Suppressor macrophage (primary cell): ENCODE results near the gene FMN1.

Experiments
- DNase-seq, 4 experiments: peaks; one replicate each; pipeline ENCODE4 v3.0.0-alpha.2; 2020 to 2022
- total RNA-seq, 17 experiments: gene quantifications; one replicate each; lab custom pipeline; 2026; ENCODE audit warnings: mixed read lengths in 6 of 17, inconsistent platforms in 3 of 17; lab: John Stamatoyannopoulos, UW

FMN1 gene, protein sequence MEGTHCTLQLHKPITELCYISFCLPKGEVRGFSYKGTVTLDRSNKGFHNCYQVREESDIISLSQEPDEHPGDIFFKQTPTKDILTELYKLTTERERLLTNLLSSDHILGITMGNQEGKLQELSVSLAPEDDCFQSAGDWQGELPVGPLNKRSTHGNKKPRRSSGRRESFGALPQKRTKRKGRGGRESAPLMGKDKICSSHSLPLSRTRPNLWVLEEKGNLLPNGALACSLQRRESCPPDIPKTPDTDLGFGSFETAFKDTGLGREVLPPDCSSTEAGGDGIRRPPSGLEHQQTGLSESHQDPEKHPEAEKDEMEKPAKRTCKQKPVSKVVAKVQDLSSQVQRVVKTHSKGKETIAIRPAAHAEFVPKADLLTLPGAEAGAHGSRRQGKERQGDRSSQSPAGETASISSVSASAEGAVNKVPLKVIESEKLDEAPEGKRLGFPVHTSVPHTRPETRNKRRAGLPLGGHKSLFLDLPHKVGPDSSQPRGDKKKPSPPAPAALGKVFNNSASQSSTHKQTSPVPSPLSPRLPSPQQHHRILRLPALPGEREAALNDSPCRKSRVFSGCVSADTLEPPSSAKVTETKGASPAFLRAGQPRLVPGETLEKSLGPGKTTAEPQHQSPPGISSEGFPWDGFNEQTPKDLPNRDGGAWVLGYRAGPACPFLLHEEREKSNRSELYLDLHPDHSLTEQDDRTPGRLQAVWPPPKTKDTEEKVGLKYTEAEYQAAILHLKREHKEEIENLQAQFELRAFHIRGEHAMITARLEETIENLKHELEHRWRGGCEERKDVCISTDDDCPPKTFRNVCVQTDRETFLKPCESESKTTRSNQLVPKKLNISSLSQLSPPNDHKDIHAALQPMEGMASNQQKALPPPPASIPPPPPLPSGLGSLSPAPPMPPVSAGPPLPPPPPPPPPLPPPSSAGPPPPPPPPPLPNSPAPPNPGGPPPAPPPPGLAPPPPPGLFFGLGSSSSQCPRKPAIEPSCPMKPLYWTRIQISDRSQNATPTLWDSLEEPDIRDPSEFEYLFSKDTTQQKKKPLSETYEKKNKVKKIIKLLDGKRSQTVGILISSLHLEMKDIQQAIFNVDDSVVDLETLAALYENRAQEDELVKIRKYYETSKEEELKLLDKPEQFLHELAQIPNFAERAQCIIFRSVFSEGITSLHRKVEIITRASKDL (N-terminal part only)
- total RNA-seq = 64.5 to 201 (median 97.6) reads per million in 17 experiments

DNA sequence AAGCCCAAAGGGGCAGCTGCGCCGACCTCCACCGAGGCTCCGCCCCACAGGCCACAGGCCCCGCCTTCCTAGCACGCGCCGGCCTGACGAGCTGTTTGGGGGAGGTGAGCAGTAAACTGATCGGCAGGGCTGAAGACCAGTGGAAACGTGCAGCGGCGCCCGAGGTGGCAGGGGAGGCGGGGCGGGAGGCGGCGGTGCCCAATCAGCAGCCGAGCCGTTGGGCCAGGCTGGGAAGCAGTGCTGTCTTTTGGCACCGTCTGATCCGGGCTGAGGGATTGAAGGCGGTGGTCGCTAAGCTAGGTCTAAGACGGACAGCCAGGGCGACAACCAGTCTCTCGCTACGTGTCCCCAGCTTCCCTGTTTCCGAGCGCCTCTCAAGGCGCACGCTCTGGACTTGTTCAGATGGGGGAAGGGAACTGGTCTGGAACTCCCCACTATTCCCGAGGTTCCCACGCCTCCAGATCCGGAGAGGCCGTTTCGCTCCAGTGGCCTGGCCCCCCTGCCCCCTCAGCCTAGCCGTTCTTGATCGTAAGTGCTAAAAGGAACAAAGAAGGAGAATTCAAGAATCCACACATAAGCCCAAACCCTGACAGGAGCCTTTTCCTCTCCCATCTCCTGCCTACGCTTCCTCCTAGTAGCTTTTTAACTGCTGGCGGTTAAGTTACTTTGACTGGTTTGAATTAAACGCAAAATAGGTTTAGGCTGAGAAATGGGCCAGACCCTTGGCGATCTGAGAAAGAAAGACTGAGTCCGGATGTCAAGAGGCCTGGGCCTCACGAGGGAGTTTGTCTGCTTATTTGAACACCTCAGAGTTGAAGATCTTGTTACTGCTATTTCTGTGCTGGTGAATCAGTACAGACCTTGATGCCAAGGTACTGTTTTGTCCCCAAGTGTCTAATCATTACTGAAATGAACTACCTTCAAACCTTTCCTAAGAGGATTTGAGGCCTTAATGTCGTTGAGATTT lies at the start of gene FMN1:
Gene FMN1 (minus strand): TSS at position 11 of the 967 bp plus-strand sequence. CDS start 39,800 bp downstream, outside the sequence.
- peak; percentile 96 to 98 (median 98) for DNase-seq

DNA sequence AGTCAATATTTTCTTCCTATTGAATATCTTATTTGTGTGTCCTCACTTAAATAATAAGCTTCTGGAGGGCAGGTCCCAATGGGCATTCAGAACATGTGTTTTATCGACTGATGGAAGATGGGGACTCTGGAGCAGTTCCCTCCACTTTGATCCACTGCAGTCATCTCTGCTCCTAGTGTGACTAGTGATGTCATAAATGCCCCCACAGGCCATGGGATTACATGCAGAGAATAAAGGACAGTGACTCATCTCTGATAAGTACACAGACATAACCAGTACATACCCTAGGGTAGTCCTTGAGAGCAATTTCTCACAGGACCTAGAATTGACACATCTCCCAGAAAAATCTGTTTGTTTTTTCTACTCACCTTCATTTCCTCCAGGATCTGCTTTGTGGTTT lies 49.4 kb upstream of the FMN1 start:
- DNase-seq = peak; percentile 10 to 60 (median 21)

DNA sequence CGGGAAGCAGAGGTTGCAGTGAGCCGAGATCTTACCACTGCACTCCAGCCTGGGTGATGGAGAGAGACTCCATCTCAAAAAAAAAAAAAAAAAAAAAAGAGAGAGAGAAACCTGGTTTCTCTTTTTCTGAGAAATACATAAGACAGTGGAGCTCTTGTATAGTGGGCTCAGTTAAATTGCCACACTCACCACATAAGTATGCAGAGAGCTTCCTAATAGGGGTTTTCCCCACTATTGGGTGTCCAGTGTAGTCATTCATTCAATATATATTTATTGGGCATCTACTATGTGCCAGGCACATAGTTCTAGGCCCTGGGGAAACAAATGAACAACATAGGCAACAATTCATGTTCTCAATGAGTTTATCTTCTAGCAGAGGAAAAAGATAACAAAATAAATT lies 48.9 kb upstream of the FMN1 start:
- DNase-seq = no peak

DNA sequence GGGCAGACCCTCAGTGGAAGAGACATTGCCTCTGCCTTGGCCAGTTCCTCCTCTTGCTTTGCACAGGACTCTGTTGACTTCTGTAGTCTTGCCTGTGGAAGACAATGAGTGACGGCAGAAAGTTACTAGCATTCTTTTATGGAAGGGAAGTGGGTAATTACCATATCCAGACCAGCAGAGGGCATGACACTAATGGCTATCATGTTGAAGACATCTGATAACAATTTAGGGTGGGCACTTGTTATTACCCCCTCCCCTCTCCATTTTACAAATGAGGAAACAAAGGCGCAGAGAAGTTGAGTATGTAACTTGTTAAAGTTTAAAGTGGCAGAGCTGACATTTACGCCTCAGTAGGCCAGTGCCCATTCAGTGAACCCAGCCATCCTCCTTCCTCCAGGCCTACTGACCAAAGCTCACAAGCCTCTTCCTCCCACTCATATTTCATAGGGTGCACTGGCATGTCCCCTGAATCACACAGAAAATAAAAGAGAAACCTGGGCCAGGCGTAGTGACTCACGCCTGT lies 48.2 kb upstream of the FMN1 start:
- DNase-seq = peak; percentile 18 to 71 (median 41)

DNA sequence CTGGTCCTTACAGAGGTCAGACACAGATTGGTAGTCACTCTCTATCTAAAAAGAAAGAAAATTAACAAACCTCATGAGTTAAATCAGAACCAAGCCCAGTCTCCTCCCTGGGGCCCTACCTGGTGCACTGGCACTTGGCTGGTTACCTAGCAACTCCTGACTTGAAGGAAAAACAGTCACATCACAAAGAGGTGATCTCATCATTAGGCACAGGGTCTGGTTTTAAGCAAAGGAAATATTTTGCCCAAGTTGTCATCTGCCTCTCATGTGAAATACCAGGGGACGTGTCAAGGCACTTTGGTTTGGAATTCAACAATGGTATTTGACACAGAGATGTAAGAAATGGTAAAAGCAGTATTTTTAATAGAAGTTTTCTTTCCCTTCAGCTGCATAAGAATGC lies 47.7 kb upstream of the FMN1 start:
- peak in 1 of 4 experiments; percentile 16 for DNase-seq

DNA sequence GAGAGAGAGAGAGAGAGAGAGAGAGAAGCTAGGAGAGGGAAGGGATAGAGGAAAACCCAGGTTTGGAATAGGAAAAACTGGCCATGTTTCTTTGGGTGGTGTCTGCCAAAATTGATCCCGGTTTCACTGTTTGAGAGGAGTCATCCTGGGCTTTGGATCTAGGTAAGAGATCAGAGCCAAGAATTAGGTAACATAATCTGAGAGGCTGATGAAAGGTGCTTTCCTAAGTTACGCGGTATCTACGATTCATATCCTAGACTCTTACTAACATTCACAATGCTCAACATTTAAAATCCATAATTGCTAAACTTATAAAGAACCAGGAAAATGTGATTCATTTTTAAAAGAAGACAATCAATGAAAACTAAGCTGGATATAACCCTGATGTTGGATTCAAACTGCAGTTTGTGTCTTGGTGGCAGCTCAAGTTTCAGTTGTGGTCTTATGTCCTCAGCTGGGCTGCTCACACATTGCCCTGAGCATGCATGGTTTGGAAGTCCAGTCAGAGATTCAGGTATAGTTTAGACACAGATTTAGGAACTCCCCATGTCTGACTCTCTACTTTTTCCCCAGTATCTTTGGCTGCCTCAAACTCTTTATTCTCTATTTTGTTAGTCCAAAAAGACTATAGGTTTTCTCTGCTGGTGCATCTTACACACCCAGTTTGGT lies 42.5 kb upstream of the FMN1 start:
- no peak for DNase-seq

DNA sequence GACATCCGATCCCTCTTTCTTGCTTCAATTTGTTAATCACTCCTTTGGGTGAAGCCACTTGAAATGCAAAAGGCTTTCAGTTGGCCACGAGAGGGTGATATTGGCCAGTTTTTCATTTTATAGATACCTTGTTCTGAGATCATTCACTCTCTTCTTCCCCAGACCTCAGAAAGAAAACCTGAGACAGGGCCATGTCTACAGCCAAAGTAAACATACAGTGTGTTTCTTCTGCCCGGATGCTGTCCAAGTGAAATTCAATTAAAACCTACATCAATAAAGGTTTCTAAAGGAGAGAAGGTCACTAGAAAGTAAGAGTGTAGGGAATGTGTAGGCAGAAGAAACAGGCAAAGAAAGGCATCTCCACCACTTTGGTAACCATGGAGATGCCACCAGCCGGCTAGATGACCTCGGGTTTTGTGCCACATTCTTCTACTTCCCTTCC lies 39.5 kb upstream of the FMN1 start:
- peak; percentile 20 to 53 (median 38) for DNase-seq

DNA sequence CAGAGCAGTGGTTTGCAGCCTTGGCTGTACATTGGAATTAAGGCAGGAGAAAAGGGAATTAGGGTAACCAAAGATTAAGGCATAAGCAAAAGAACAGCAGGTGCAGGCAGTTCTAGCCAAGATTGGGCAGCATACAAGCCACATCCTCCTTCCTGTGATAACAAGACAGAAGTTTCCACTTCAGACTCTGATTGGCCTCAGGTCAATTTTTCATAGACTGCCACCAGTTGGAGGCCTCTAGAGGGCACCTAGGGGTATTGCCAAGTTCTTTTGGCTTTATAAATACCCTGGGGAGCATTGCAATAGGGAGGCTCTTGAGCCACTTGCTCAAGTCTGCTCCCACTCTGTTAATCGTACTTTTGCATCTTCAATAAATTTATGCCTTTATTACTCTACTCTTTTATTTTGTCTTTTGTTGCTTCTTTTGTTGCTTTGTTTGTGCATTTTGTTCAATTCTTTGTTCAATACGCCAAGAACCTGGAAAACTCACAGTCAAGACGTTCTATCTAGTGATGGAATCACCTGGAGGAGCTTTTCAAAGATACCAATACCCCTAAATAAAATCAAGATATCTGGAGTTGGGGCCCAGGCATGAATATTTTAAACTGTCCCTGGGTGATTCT lies 32.2 kb upstream of the FMN1 start:
- peak; percentile 76 to 95 (median 84) for DNase-seq

DNA sequence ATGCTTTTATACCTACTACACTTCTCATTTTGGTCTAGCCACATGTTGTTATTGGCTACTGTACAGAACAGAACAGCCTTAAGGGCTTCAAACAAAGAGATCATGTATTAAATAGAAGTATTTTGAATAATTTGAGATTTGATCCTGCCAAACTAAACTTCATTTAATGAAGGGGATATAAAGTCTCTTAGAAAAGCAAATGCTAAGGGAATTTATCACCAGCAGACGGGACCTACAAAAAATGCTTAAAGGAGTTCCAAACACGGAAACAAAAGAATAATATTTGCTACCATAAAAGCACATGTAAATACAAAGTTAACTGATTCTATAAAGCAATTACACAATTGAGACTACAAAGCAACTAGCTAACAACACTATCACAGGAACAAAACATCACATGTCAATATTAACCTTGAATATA lies 23.6 kb upstream of the FMN1 start:
- DNase-seq = no peak

DNA sequence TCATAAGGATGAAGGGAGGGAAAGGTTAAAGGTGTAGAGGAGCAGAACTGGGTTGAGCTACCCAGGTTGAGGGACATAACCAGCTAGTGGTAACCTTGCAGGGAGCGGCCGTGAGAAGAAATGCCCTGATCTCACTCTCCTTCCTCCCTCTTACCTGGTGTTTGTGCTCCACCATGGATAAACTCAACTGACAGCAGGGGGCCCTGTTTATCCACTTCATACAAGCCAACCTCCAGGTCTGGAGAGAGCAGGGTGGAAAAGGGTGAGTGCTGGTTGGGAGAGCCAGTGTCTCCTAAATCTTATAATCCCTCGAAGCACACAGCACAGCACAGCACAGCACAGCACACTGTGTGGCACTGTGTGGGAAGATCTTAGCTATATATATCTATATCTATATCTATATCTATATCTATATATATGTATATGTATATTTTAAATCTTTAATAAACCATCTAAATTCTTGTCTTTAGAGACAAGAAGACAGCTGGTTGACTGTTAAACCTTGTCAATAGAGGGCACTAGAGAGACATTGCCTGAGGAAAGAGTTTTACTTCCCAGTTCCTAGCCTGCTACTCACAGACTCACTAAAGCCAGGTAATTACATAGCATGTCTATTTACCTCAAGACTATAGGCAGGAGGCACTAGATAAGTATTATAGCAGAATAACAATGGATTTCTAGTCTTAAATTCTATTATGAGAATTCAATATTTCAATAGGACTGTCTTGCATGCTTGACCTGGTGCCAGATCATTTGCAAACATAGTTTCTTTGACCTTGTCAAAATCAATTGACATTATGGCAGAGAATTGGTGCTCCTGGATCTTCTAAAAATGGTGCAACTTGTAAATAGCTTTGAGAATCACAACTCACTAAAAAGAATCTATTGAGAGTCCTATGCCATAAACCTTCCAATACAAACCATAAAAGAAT lies 21.7 kb upstream of the FMN1 start:
- DNase-seq = peak; percentile 32 to 85 (median 67)

DNA sequence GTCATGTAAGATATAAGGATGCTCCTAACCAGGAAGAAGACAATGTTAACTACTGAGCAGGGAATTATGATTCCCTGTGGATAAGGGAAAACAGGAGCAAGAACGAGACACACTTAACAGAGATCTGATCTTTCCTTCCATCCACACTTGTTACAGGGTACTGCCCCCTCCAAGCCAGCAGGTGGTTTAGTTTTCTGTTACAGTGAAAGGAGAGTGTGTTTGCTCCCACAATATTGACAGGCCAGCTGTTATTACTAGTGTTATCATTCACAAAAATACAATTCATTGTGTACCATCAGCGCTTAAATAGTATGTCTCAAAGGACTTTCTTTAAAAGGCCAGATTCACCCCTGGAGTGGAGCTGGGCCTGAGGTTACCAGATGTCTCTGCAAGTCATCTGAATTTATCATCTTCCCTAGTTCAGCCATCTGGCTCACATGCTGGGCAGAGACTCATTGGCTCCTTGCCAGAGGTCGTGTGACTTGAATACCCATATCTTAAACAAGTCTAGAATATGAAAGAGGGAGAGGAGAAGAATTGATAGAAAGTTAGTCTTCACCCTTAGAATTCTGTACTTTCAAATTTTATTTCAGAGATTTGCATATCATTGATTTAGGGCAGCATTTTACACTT lies 16.8 kb upstream of the FMN1 start:
- DNase-seq = peak; percentile 62 to 80 (median 70)

DNA sequence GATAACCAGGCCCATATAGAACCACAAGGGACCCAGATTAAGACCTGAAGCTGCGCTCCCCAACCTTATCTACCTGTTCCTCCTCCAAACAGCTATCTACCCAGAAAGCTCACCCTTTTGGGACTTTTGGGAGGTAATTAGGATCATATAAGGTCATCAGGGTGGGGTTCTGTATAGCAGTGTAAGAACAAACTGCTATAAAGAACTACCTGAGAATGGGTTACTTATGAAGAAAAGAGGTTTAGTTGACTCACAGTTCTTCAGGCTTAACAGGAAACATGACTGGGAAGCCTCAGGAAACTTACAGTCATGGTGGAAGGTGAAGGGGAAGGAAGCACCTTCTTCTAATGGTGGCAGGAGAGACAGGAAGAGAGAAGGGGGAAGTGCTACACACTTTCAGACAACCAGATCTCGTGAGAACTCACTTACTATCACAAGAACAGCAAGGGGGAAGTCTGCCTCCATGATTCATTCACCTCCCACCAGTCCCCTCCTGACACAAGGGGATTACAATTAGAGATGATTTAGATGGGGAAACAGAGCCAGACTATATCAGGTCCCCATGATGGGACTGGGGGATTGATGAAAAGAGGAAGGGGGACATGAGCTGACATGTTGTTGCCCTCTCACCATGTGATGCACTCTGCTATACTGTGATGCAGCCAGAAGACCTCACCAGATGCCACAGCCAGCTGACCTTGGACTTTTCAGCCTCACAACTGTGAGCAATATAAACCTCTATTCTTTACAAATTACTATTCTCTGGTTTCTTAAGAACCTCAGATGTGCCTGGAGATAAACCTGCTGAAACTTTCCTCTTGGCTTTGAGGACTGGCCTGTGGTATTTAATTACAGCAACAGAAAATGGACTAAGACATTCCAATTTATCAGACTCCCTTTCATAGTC lies 15.3 kb upstream of the FMN1 start:
- DNase-seq = peak; percentile 55 to 81 (median 66)

DNA sequence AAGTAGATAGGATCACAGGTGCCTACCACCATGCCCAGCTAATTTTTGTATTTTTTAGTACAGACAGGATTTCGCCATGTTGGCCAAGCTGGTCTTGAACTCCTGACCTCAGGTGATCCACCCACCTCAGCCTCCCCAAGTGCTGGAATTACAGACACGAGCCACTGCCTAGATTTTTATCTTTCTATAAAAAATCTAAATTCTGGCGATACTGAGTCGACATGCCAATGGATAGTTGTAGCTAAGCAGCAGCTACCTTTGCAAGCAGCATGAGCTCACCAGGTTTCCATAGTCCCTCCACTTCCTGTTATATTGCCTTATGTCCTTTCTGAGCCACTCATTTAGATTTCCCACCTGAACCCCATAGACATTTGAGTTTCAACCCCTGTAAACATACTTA lies 13.1 kb upstream of the FMN1 start:
- no peak for DNase-seq

DNA sequence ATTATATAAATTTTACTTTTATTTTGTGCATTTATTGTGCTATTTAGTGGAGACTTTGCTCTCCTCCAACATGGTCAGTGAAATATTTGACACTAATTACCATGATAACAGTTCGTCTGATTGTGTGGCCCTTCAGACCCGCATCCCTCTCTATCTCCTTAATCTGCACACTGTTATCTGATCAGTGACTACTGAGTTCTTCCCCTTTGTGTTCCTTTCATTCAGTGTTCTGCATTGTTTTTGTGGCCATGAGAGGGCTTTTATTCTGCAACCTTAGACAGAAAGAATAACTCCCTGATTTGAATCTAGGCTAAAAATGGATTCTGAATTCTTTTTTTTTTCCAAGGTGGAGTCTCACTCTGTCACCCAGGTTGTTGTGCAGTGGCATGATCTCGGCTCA lies 11.9 kb upstream of the FMN1 start:
- no peak for DNase-seq

DNA sequence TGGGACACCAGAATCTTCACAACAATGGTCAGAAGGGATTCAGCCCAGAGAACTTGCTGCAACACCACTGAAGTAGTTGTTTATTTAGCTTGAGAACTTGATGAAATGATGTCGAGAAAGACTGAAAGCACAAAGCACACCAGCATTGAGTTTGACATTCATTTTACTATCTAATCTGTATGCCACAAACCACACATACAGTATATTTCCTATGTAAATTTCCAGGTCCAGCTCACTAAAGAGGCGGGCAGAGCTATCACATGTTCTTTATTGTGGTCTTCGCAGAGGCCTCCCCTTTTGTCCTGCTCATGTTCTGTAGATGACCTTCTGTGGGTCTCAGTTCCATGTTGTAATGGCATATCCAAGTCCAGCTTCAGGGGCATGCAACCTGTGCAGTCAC lies 10.4 kb upstream of the FMN1 start:
- no peak for DNase-seq

DNA sequence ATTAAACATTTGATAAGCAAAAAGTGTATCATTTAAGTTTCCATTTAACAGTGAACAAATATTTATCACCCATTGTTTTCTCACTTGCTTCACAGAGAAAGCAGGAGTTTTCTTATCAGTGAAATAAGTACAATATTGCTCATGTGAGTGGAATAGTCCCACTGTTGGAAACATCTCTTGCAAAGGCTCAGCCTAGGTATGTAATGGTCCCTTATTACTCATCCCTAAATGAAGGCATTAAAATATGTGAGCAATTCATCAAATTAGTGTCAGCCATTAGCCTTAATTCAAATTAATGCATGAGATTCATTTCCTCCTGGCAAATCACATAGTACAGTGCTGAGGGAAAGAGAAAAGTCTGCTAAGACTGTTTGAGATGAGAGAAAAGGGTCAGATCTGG lies 9.6 kb upstream of the FMN1 start:
- no peak for DNase-seq

DNA sequence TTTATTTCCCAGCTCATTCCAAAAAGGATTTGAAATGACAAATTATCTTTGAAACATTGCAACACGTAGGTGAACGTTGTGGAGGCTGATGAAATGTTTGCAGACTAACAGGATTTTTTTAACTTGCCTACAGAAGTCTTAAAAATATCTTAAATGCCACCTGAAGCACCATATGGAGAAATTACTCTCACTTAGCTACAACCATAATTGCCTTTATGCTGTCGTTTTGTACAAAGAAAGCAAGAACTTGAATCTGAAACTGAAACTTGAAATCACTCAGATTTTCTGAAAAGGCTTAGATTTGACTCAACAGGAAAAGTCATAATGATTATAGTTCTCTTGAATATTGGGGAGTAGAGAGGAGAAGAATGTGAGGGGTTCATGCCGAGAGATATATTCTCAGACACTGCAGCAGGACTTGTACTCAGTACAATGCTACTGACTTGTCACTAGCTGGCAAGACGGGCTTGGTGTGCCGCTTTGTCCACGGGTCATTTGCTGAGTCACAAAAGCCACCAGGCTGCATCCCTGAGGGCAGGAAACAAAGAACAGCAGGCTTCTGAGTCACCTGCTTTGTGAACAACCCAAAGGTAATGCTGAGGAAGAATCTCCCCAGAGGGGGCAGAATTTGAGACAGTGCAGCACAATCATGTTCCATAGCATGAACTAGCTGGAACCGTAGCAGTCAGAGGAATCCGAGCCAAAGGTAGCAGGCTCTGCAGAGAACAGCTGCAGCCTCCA lies 7.1 kb upstream of the FMN1 start:
- DNase-seq = peak; percentile 75 to 84 (median 78)
